ENCODE results near the gene IL36B.

DNA sequence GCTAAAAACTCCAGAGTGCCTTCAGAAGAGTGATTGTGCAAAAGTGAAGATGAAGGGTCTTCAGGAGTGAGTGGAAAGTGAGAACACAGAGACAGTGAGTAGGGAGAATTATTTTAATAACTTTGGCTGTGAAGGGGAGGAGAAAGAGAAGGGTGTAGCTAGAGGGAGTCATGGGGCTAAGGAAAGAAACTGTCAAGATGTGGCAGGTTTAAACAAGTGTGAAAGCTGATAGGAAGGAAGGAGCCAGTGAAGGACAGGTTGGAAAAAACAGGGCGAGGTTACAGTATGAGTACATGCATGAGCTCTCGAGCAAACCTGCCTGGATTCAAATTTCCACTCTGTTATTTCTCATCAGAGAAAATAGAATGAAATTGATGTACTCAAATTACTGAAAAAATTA, 32.9 kb upstream of the IL36B start:
- TF ChIP-seq, protein P1, sequence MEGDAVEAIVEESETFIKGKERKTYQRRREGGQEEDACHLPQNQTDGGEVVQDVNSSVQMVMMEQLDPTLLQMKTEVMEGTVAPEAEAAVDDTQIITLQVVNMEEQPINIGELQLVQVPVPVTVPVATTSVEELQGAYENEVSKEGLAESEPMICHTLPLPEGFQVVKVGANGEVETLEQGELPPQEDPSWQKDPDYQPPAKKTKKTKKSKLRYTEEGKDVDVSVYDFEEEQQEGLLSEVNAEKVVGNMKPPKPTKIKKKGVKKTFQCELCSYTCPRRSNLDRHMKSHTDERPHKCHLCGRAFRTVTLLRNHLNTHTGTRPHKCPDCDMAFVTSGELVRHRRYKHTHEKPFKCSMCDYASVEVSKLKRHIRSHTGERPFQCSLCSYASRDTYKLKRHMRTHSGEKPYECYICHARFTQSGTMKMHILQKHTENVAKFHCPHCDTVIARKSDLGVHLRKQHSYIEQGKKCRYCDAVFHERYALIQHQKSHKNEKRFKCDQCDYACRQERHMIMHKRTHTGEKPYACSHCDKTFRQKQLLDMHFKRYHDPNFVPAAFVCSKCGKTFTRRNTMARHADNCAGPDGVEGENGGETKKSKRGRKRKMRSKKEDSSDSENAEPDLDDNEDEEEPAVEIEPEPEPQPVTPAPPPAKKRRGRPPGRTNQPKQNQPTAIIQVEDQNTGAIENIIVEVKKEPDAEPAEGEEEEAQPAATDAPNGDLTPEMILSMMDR (IDR thresholded peaks at IDR 0.05), result no peak
- TF ChIP-seq POLR2A (IDR thresholded peaks at IDR 0.05), result no peak

Measured in Peyer's patch (tissue), 4 donors.